ENCODE measurements around the gene CMSS1.

Gene CMSS1

DNA sequence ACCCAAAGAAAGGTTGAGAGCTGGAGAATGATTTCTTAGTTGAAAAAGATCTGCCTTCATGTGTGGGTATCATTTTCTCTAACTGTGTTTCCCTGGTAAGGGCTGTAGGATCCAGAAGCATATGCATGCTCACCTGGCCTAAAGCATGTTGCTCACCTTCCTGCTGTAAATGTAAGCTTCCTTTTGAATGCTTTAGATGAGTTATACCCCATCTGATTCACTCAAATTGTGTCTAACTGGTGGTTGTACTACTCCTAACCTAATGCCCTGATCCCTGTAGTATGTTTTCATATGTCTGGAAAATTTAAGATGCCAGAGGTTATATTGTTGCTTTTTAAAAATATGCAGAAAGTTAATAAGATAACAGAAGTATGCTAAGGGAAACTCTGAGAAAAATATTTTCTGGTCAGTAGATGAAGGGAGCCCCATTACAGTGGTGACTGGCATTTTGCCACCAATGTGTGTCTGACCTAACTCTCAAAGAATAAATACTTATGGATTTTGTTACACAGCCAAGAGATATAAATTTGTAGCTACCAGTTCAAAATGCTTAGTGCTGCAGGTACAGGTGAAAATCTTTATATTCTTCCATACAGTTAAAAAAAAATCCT lies 289.0 kb downstream of the CMSS1 start:
- DNase-seq (ENCODE audit: low read depth), result no peak

DNA sequence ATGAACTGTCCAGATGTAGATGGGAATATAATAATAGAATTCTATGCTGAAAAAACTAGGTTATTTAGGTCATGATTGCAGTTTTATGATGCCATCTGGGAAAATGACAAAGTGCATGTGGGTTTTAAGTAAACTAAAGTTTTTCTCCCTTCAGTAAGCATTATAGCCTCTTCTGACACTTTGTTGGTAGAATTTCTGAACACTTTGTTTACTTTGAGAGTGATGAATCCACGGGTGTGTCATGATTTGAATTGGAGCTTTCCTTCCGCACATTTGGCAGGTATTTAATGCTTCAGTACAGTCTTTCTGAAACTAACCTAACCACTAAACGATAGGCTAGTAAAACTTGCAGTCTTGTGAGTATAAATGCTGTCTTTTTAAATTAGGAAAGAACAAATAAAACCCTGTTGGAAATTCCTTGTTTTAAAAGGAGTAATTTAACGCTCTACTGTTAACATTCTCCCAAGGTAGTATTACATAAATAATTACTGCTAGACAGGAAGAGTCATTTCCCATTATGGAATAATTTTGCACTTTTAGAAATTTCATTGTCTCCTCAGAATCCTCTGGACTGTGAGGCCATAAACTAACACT lies 289.7 kb downstream of the CMSS1 start:
- DNase-seq (ENCODE audit: low read depth), result no peak

DNA sequence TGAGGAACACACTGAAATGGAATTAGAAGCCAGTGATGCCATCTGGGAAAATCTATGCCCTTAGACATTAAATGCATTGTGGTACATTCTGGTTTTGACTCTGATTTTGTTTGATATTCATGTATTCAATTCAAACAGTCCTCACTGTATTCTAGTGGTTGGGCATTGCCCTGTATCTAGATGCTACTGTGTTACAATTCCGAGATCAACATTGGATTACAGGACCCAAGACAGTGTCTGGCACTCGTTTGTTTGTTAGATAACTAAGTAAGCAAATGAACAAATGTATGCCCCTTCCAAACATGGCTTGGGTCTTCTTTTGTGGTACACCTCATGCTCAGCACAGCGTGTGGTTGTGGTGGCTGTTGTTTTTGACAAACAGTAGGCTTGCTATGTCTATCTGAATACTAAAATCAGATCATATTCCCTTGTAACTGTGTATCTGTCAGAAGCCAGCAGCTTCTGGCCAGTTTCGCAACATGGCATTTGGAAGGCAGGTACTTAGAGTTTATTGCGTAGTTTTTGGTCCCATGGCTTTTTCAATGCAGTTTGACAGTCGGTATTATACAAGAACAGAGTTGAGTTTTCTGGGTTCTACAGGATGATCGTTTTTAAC lies 290.9 kb downstream of the CMSS1 start:
- DNase-seq (ENCODE audit: low read depth), result no peak

DNA sequence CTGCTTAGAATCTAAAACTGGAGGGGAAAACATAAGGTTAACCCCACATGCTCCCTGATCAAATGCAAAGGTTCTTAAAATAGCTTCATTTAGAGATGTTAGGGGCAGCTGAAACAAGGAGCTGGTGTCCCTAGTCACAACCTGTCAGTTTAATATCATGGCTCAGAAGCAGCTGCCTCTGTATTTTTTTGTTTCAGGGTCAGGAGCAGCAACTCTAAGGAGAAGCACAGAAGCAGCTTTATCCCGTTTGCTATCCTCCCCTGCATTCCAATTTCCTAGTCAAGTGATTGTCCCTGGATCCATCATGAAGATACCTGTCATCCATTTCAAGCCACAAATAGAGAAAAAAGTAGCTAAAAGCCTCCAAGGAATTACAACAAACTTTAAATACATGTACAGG lies 292.5 kb downstream of the CMSS1 start:
- no peak for DNase-seq (ENCODE audit: low read depth)

DNA sequence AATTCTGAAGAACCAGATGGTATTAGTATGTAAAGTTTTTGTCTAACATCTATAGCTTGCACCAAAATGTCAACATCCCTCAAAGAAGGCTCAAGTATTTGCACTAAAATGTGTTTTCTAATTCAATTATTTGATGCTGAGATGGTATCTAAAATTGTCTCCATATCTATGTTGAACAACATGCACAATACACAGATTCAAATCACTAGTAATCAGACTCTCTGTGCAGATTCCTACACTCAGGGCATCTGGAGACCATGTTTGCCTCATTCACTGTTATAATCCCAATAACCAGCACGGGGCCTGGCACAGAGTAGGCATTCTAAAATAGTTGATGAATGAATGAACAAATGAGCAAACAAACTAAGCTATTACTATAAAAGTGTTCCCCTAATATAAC lies 294.1 kb downstream of the CMSS1 start:
- no peak for DNase-seq (ENCODE audit: low read depth)

DNA sequence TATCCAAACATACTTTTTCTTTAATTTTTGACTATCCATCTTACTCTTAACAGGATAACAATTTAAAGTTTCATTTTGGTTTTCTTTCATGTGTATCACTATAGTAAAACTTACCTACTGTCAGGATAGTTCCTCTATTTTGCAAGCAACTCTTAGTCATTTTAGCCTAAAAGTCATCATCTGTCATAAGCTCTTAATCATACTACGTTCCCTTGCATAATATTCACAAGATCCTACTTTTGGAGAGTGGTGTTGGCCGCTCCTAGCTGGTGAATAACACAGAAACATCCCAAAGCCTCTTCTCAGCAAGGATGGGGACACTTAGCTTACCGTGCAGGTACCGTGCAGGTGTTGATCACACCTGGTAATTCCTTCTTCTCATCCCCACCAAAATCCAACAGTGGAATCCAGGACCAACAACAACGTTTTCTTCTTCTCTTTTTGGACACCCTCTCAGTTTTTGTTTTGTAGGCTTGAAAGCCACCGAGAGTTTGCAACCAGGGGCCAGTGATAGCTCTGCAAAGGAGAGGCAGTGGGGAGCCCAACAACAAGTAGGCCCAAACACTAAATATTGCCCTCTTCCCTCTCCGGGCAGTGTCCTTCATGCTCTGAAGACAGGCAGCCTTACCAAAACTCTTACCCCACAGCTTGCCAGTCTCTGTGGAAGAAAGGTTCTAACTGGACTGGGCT lies 296.2 kb downstream of the CMSS1 start:
- DNase-seq (ENCODE audit: low read depth), result no peak

DNA sequence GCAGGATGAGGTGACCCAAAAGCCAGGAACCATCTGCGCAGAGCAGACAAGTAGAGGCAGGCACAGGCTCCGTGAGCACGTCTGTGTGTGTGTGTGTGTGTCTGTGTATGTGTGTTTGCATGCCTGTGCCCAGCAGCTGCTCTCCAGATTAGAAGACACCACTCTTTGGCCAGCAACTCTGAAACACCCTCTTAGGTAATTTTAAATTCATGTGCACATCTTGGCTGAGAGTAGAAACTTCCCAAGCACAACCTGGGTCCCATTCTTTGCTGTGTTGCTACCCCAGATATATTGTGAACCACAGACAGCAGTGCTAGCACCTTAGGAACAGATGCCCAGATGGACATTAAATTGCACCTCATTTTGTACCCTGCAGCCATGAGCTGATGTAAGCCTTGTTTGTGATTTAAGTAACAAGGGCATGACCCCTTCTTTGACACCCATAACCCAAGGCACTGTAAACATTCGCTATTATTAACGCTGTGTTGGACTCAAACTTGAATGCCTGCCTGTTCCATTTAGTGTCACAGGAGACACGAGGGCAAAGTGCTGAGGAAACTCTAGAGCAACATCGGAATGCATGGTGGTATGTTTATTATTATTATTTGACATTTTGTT lies 296.9 kb downstream of the CMSS1 start, which contains the start of gene FILIP1L:
Gene FILIP1L (minus strand): TSS at position 89 of the 618 bp plus-strand sequence.
- DNase-seq (ENCODE audit: low read depth), result no peak

DNA sequence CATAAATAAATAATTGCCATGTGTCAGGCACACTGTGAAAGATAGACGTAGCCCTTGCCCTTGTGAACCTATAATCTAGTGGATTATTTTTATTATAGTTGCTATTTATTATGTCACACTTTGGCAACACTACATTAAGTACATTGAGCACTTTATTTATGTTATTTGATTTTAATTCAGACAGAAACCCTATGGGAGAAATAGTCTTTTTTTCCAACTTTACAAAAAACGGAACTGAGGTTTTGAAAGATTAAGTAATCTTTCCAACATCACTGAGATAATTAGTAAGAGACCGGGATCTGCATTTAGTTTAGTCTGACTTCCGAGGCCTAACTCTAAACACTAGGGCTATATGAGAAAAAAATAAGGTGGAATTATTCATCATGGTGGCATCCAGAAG lies 299.4 kb downstream of the CMSS1 start:
- no peak for DNase-seq (ENCODE audit: low read depth)

DNA sequence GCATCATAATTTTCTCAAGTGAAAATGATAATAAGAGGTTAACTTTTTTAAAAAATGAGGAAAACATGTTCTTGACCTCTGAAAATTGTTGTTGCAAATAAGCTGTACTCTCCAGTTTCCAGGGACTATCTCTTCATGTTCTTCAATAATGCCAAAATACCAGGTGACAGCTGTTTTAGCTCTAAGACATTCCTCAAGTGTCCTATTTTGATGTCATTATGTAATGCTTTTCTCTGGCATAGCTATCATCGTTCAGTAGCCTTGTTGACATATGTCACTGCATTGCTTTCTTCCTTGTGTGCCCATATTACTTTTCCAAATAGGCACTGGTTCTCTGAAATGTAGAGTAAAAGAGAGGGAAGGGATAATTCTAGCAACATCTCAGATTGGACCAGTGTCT lies 302.4 kb downstream of the CMSS1 start:
- DNase-seq (ENCODE audit: low read depth), result no peak

DNA sequence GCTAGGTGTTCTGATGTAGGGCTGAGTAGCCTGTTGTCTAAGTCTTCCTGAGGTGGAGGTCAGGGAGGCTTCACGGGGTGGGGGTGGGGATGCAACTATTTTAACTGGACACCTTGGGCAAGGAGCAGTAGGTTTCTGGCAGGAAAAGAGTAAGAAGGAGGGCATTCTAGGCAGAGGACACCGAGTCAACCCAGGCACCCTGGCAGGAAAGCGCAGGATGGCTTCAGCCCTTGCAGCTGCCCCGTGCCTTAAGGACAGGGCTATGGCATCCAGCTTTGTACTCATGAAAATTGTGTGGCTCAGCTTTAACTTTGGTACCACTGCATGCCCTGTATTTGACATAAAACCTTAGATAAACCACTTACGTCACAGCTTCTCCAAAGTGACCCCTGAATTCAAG lies 303.0 kb downstream of the CMSS1 start:
- DNase-seq (ENCODE audit: low read depth), result no peak

DNA sequence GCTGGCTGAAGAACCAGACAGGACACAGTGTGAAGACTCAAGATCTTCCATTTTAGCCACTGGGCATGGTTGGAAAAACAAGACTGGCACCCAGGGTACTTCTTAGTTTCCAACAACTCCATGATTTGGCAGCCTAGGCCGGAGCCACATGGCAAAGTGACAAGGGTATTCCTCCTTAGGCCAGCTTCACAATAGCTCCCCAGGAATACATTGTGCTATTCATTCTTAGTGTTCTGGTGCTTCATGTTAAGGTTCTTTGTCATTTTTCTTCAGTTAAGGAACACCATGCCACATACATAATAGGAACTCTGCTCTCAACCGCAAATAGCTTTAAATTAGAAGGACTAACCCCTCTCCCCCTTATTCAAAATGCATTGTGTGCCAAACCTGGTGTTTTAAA lies 304.7 kb downstream of the CMSS1 start:
- no peak for DNase-seq (ENCODE audit: low read depth)

DNA sequence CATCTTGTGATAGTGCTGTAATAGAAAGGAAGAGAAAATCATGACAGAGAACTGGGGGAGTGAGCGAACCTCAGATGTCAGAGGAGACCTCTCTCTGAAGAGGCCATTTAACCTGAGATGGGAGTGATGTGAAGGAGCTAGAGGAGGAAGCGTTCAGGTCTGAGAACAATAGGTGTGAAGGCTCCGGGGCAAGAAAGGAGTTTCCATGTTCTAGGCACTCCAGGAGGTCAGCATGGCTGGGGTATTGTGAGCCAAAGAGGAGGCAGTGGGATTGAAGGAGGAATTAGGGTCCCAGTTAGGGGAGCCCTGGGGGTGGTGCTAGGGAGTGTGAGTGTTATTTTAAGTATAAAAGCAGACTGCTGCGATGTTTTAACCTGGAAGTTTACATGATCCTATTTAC lies 305.4 kb downstream of the CMSS1 start:
- DNase-seq (ENCODE audit: low read depth), result no peak

DNA sequence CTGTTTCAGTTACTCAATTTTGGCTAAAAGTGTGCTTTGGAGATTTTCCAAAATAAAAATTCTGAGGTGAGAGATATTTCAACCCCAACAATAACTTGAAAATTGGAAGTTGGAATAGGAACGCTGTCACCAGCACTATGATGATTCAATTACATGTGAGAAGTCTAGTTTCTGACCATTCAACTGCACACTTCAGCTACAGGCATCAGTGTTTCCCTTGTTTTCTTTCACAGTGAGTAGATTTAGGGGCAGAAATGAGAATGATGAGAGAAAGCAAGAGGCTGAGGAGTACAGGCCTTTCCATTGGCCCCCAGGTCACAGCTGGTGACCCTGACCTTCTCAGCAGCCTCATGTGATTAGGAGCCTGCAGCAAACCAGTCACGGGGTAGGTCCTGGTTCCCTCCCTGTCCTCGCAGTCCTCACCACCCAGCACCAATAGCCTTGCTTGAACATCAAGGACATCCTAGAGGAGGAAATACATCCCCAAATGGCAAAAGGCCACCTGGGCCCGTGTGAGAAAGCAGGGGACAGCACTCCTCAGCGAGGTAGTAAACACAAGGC lies 306.6 kb downstream of the CMSS1 start:
- DNase-seq (ENCODE audit: low read depth), result no peak

DNA sequence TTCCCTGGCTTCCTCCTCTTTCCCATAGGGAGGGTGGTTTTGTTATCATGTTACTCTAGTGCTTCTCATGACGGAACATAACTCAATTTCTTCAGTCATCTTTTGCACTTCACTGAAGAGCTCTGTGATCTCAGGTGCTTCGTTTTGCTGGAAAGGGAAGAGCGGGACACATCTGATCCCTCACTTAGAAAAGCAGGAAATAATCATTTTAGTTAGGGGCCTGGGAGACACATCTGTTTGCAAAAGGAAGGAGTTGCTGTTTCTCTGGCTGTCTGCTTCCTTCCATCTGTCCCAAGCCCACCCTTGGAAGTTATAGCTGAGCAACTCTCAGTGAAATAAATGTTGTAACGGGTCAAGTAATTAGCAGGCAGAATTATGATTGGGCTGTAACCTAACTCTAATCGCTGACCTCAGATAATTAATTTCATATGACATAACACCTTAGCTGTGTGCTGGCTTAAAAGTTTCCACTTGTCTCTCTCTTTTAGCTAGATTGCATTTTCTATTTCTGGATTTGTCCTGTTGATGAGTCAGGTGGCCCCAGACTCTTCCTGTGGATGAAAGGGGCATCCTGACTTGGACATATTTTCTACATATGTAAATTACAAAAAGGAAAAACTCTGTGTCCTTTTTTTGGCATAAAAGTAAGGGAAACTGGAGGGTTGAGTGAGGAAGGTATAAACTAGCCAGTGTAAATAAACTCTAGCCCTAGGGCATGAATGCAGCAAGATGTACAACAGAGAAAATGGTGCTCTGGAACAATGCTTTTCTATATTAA lies 307.7 kb downstream of the CMSS1 start:
- DNase-seq (ENCODE audit: low read depth), result no peak

DNA sequence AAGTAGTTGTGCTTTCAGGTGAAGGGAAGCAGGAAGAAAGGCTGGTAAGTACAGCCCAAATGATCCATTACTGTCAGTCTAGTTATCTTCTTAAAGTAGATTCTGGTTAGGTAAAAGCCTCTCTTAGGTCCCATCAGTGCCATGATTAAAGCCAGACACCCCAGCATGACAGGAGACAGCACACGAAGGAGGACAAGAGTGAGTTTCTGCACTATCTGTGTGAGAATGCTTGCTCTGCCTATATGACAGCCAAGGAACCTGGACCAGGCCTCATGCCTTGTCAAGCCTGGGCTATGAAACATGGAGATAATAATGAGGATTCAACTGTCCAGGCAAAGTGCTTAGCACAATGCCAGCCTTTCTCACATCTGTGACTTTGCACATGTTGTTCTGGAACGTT lies 310.1 kb downstream of the CMSS1 start:
- no peak for DNase-seq (ENCODE audit: low read depth)

DNA sequence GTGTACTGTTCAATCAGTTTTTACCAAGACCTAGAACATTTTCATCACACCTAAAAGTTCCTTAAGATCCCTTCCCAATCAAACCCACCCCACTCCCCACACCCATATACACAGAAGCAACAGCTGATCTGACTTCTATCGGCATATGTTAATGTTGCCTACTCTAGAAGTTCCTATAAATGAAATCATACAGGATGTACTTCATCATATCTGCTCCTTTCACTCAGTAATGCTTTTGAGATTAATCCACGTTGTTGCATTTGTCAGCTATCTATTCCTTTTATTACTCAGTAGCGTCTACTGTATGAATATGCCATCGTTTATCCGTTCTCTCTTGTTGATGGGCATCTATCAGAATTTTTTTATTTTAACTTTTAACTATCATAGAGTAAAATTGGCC lies 310.9 kb downstream of the CMSS1 start:
- no peak for DNase-seq (ENCODE audit: low read depth)

DNA sequence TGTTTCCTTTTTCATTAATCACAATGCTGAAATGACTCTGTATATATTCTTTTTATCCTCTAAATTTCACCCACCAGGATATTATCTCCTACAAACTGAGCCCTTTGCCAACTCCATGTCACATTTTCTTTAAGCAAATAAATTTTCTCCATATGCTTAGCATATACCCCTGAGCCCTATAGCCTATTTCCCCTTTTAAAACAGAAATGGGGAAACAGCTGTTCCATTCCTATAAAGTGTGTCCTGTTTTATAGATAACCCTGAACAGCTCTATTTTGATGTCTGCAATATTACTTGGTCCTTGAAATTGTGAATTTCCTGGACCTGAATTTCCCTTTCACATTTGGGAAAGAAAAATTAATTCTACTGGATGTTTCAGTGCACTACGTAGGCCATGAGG lies 312.3 kb downstream of the CMSS1 start:
- DNase-seq (ENCODE audit: low read depth), result no peak

DNA sequence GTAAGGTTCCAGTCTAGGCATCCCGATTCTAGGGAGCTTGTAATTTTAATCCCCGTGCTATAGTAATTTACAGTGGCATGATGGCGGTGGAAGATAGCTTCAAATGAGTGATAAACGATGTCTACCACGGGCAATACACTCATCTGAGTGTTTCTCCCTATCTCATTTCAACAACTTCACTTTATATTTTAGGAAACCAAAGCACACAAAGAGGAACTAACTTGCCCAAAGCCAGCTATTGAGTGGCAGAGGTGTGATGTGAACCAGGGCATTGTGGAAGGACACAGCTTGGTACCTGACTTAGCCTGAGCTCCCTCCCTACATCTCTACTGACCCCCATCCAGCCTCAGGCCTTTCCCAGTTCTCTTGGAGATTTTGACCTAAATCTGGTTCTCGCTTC lies 313.6 kb downstream of the CMSS1 start:
- DNase-seq (ENCODE audit: low read depth), result no peak

DNA sequence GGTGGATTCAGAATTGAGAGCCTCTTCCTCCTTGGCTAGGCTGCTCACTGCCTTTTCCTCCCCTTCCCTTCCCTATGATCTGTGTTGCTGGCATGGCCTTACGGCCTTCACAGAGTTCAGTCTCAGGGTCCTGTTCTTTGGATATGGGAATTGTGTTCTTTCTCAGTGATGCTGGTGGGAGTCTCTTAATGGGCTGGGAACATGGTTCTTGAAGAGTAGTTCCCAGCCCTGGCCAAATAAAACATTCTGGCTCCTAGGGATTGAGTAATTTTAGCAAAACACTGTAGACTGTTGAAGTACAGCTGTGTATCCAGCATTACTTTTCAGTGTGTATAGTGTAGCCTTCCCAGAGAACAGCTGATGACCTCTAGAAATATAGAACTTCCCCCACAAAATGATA lies 319.3 kb downstream of the CMSS1 start:
- DNase-seq (ENCODE audit: low read depth), result no peak

DNA sequence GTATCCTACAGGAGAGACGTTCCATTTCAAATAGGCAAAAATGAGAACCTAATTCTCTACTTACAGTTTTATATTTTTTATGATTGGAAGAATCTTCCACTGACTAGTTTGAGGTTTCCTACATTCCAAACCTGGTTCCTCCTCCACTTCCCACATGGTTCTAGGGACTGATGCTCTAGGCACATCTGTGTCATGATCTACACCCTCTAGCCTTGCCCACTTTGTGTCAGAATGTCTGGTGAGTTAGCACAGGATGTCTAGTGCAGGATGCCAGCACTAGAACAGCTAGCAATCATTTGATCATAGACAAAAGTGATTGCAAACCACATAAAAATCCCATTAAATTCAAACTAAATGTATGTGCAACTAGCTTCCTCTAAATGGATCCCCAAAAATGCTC lies 323.3 kb downstream of the CMSS1 start:
- no peak for DNase-seq (ENCODE audit: low read depth)

DNA sequence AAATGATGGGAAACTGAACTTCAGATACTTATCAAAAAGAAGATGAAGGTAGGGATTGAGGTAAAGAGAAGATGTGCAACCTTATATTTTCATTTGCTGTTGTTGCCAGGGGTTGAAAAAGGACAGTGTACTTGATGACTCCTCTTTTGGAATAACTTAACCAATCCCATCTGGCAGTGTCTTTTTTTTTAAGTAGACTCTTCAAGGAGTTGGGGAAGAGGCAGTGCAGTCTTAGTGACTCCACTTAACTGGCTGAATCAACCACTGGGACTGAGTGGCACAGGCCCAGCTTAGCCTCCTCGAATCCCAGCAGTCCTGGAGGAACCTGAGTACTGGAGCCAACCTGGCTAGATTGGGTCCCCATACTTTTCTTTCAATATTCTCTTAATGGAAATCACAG lies 323.9 kb downstream of the CMSS1 start:
- DNase-seq (ENCODE audit: low read depth), result no peak

Measured in stimulated activated CD4-positive, alpha-beta T cell treated with anti-CD3 and anti-CD28 coated beads, Interleukin-2, amount 100 ng/mL, for 4 hours (primary cell).